ENCODE measurements around the gene GAL3ST3.

GRCh38 chr11:66048547-66049323 is at the start of gene GAL3ST3:
- TF ChIP-seq ELF4 (IDR thresholded peaks at IDR 0.05) (no peak), SUZ12 (IDR thresholded peaks at IDR 0.05) (no peak)
